Measurements from ENCODE around the gene ARHGEF19.

- TF ChIP-seq EZH2 (IDR thresholded peaks at IDR 0.05; ENCODE audit: insufficient read depth, poor library complexity, severe bottlenecking), result no peak
- TF ChIP-seq EZH2phosphoT487 (IDR thresholded peaks at IDR 0.05; ENCODE audit: insufficient read depth, low read depth), result no peak
These were observed 4.9 kb downstream of the ARHGEF19 start for GRCh38 chr1:16207318-16208269.

Measured in GM23248 (cell line).